Measurements from ENCODE around the gene NARS2.

NARS2 gene

GRCh38 chr11:78395597-78395996 lies 179.1 kb downstream of the NARS2 start:
- DNase-seq (ENCODE audit: low read depth in 2 of 2): no peak
- no peak overlapping the region for H3K4me3 ChIP-seq (replicated peaks in 1 of 2; ENCODE audit: low read depth in 2 of 2, low read length in 2 of 2)
- TF ChIP-seq, protein P1, sequence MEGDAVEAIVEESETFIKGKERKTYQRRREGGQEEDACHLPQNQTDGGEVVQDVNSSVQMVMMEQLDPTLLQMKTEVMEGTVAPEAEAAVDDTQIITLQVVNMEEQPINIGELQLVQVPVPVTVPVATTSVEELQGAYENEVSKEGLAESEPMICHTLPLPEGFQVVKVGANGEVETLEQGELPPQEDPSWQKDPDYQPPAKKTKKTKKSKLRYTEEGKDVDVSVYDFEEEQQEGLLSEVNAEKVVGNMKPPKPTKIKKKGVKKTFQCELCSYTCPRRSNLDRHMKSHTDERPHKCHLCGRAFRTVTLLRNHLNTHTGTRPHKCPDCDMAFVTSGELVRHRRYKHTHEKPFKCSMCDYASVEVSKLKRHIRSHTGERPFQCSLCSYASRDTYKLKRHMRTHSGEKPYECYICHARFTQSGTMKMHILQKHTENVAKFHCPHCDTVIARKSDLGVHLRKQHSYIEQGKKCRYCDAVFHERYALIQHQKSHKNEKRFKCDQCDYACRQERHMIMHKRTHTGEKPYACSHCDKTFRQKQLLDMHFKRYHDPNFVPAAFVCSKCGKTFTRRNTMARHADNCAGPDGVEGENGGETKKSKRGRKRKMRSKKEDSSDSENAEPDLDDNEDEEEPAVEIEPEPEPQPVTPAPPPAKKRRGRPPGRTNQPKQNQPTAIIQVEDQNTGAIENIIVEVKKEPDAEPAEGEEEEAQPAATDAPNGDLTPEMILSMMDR (IDR thresholded peaks at IDR 0.05; ENCODE audit: low read depth, low read length): no peak

DNA sequence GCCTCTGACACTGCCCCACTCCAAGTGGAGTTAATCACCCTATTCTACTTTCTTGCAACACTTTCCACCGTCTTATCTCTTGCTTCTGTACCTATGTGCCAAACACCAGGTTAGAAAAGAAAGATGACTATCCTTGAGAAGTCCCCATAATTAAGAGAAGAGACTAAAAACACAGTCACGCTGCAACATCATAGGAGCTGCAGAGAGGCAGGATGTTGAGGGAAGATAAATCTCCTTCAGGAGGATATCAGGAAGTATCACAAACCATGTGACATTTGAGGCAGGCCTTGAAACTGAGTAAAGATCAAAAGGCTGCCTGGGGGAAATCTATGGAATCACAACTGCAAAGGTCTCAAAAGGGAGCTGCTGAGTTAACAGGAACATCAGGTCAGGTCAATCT lies 181.8 kb downstream of the NARS2 start:
- H3K4me3 ChIP-seq (replicated peaks in 1 of 2; ENCODE audit: low read depth in 2 of 2, low read length in 2 of 2): no peak overlapping the region
- DNase-seq (ENCODE audit: low read depth in 2 of 2): no peak
- TF ChIP-seq, protein P1 (IDR thresholded peaks at IDR 0.05; ENCODE audit: low read depth, low read length): no peak

- no peak for DNase-seq (ENCODE audit: low read depth in 2 of 2)
- TF ChIP-seq, protein P1 (IDR thresholded peaks at IDR 0.05; ENCODE audit: low read depth, low read length): no peak
- no peak overlapping the region for H3K4me3 ChIP-seq (replicated peaks in 1 of 2; ENCODE audit: low read depth in 2 of 2, low read length in 2 of 2)
These were observed 183.2 kb downstream of the NARS2 start for GRCh38 chr11:78391424-78391823.

GRCh38 chr11:78390809-78391208 lies 183.9 kb downstream of the NARS2 start:
- DNase-seq (ENCODE audit: low read depth in 2 of 2): no peak
- no peak overlapping the region for H3K4me3 ChIP-seq (replicated peaks in 1 of 2; ENCODE audit: low read depth in 2 of 2, low read length in 2 of 2)
- TF ChIP-seq, protein P1 (IDR thresholded peaks at IDR 0.05; ENCODE audit: low read depth, low read length): no peak

DNA sequence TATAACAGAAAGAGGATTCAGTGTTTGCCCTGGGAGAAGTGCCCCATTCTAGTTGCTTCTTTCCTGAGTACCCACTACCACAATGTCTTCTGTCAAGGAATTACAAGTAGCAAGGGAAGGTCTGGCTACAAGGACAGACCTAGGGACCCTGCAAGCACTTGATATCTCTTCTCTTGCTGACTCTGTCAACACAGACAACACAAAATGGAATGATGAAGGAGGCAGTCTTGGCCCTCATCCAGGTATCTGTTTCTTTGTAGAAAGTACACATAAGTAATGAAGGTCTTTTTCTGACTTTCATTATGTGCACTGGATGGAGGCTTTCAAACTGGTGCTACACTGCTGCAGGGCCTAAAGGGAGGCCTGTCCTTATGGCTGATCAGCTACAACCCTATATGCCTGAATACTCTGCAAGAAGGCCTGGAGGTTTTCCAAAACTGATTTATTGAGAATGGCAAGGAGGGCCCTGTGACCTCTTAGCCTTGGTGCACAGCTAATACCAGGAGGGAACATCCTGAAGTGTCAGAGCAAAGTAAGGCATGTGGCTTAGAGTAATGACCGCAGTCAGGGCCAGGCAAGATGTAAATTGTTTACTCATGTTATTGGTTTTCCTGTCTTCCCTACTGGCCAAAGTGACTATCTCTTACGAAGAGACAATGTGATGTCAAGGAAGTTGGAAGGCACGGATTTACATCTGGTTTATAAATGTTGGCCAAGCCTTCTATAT lies 188.3 kb downstream of the NARS2 start:
- no peak overlapping the region for H3K4me3 ChIP-seq (replicated peaks in 1 of 2; ENCODE audit: low read depth in 2 of 2, low read length in 2 of 2)
- TF ChIP-seq, protein P1 (IDR thresholded peaks at IDR 0.05; ENCODE audit: low read depth, low read length): no peak
- no peak for DNase-seq (ENCODE audit: low read depth in 2 of 2)

Measured in cardiac fibroblast (primary cell).